K562 (cell line): ENCODE results near the gene SLC30A1. TPM values are rescaled to one million over a fixed set of nuclear protein-coding genes. Genes with fewer than 3 reads are reported as not detected.

Experiments
- BRF1 ChIP-seq: IDR thresholded peaks from 3 replicates; pipeline ENCODE4 v1.6.1; 2011; ENCODE audit warnings: borderline replicate concordance, mild to moderate bottlenecking; ENCODE audit not compliant: insufficient read length; ENCODE audit errors: extremely low read depth
- CREM ChIP-seq: IDR thresholded peaks from 2 replicates; pipeline ENCODE4 v1.6.1; 2014; ENCODE audit warnings: antibody characterized with exemption, low read depth
- GATAD2B ChIP-seq: fragments of 450-650 bp; IDR thresholded peaks from 2 replicates; pipeline ENCODE4 v1.6.1; 2017; ENCODE audit warnings: mild to moderate bottlenecking, borderline replicate concordance
- HEY1 ChIP-seq: fragments of 250-450 bp; sonication (Bioruptor Pico); IDR thresholded peaks from 2 replicates; pipeline ENCODE4 v1.5.0; 2020; ENCODE audit warnings: mild to moderate bottlenecking, moderate library complexity, borderline replicate concordance
- KAT2B ChIP-seq: IDR thresholded peaks from one replicate; pipeline ENCODE4 v1.6.1; 2012; ENCODE audit warnings: low read depth, mild to moderate bottlenecking, control low read depth, inconsistent platforms, low read length, moderate library complexity
- KLF13 ChIP-seq: fragments of 450-650 bp; IDR thresholded peaks from 2 replicates; pipeline ENCODE4 v1.6.1; 2016; ENCODE audit warnings: missing genetic modification characterization, low read depth, mild to moderate bottlenecking, missing compliant biosample characterization, moderate library complexity, borderline replicate concordance
- MYC ChIP-seq, 2 experiments: fragments of 250-450 bp in 1 of 2; sonication (Bioruptor Pico) in 1 of 2; IDR thresholded peaks; 2 replicates each; pipeline versions ENCODE4 v1.5.1 to v1.6.1; 2012 to 2021; ENCODE audit warnings: low read depth in 2 of 2, borderline replicate concordance in 1 of 2, improper control_type of control experiment in 1 of 2, low read length in 1 of 2, mild to moderate bottlenecking in 1 of 2, moderate library complexity in 1 of 2
- NCOA4 ChIP-seq: fragments of 450-650 bp; IDR thresholded peaks from 2 replicates; pipeline ENCODE4 v1.6.1; 2018; ENCODE audit warnings: mild to moderate bottlenecking; ENCODE audit not compliant: partially characterized antibody
- NR2C1 ChIP-seq, 2 experiments: fragments of 450-650 bp; IDR thresholded peaks; 2 replicates each; pipeline ENCODE4 v1.6.1; 2017; ENCODE audit warnings: mild to moderate bottlenecking in 2 of 2, antibody characterized with exemption in 1 of 2, inconsistent platforms in 1 of 2, missing compliant biosample characterization in 1 of 2, missing genetic modification characterization in 1 of 2
- PHF20 ChIP-seq: fragments of 450-650 bp; IDR thresholded peaks from 2 replicates; pipeline ENCODE4 v1.6.1; 2018; ENCODE audit not compliant: partially characterized antibody
- POLR2A ChIP-seq: fragments of 450-650 bp; conservative IDR thresholded peaks from 2 replicates; pipeline ENCODE4 v1.6.1; 2016
- RCOR1 ChIP-seq, 2 experiments: IDR thresholded peaks; 2 replicates each; pipeline ENCODE4 v1.6.1; 2012; ENCODE audit warnings: low read depth in 2 of 2, low read length in 2 of 2, borderline replicate concordance in 1 of 2, improper control_type of control experiment in 1 of 2
- RUNX1 ChIP-seq: sonication (generic); IDR thresholded peaks from 2 replicates; pipeline ENCODE4 v1.6.1; 2016; ENCODE audit warnings: antibody characterized with exemption, low read depth
- SETDB1 ChIP-seq: IDR thresholded peaks from one replicate; pipeline ENCODE4 v1.6.1; 2012; ENCODE audit warnings: low read length, control low read depth, inconsistent platforms
- SMAD3 ChIP-seq: fragments of 450-650 bp; formaldehyde crosslinking; conservative IDR thresholded peaks from 2 replicates; pipeline ENCODE4 v1.4.0; 2020; ENCODE audit warnings: mild to moderate bottlenecking
- XRCC5 ChIP-seq: fragments of 200-400 bp; formaldehyde crosslinking; IDR thresholded peaks from 2 replicates; pipeline ENCODE4 v1.6.1; 2017; ENCODE audit warnings: low read depth, mild to moderate bottlenecking, low read length
- ZFP1 ChIP-seq: fragments of 450-650 bp; formaldehyde crosslinking; IDR thresholded peaks from 2 replicates; pipeline ENCODE4 v1.4.0; 2020; ENCODE audit warnings: mild to moderate bottlenecking, mixed read lengths
- ZNF174 ChIP-seq: fragments of 250-450 bp; sonication (Bioruptor Pico); IDR thresholded peaks from 2 replicates; pipeline ENCODE4 v1.4.0; 2020; ENCODE audit warnings: mild to moderate bottlenecking
- ZNF224 ChIP-seq: sonication (generic); formaldehyde crosslinking; IDR thresholded peaks from 2 replicates; pipeline ENCODE4 v1.8.0; 2022; ENCODE audit warnings: mild to moderate bottlenecking, missing genetic modification reagents
- ZNF436 ChIP-seq: fragments of 250-450, 450-650 bp; sonication (Bioruptor Pico); formaldehyde crosslinking; IDR thresholded peaks from 2 replicates; pipeline ENCODE4 v1.7.0; 2020; ENCODE audit warnings: mild to moderate bottlenecking
- ZNF445 ChIP-seq: fragments of 250-450 bp; sonication (Bioruptor Pico); IDR thresholded peaks from 2 replicates; pipeline ENCODE4 v1.4.0; 2020; ENCODE audit warnings: low read depth, mild to moderate bottlenecking, moderate library complexity
- ZNF589 ChIP-seq: fragments of 200-800 bp; sonication (Bioruptor generic); IDR thresholded peaks from 2 replicates; pipeline ENCODE4 v1.6.1; 2016; ENCODE audit warnings: low read depth, missing genetic modification characterization, missing compliant biosample characterization
- polyA plus RNA-seq, 8 experiments: library from polyadenylated mRNA; depleted of rRNA in 4 of 8; stranded (reverse) in 5 of 8; unstranded in 3 of 8; fragments of >200 nt; fragmentation: Nextera tagmentation in 2 of 8; fragmentation: Illumina TruSeq in 1 of 8; extraction: Ambion mirVana in 2 of 8; extraction: Trizol in 1 of 8; gene quantifications; 2 replicates each; pipeline versions ENCODE4 v1.2.1 to v1.2.3, GENCODE V29; 2011 to 2014; ENCODE audit warnings: inconsistent platforms in 1 of 8, missing spikeins in 1 of 8
- total RNA-seq, 7 experiments: library from RNA; depleted of rRNA in 6 of 7; stranded (reverse); fragments of >200 nt in 6 of 7; fragmentation: Illumina TruSeq in 2 of 7; extraction: Trizol in 2 of 7; gene quantifications; 2 replicates each; pipeline versions ENCODE4 v1.2.1 to v1.2.3, GENCODE V29; 2011 to 2021; ENCODE audit warnings: low replicate concordance in 1 of 7
- TF ChIP-seq, protein P1 (sequence below): fragments of 450-650 bp; IDR thresholded peaks from 2 replicates; pipeline ENCODE4 v1.6.1; 2016
- TF ChIP-seq, protein P2 (sequence below): sonication (generic); formaldehyde crosslinking; IDR thresholded peaks from 2 replicates; pipeline ENCODE4 v1.8.1; 2023; ENCODE audit warnings: mild to moderate bottlenecking, missing genetic modification reagents

The SLC30A1 gene
- total and polyA plus RNA-seq, 9 of the 15 experiments (the other 6 are each of a cell fraction or from before 2014, with no cell fraction given), result 4.1 to 14.4 (median 6.6) TPM

DNA sequence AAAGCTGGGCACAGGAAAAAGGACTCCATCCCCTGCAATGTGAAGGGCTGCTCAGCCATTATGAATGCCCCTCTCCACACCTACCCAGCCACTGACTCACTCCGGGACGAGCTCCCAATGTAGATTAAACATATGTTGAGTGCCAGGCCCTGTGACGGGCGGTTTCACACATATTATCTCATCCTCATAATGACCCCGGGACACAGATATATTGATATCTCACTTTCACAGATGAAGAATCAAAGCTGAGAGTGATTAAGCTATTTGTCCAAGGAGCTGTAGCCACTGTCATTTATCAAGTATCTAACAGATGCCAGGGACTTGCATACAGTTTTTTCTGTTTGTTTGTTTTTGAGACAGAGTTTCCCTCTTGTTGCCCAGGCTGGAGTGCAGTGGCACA, 35.0 kb upstream of the SLC30A1 start (continued):
- no peak for TF ChIP-seq ZFP1 (CRISPR knock-in tag)
- no peak for TF ChIP-seq BRF1
- TF ChIP-seq RUNX1, result no peak
- TF ChIP-seq MYC (IDR thresholded peaks at IDR 0.05; ENCODE audit: low read depth, low read length), result no peak
- TF ChIP-seq MYC (CRISPR knock-in tag; IDR thresholded peaks at IDR 0.05; ENCODE audit: borderline replicate concordance, low read depth), result no peak
- no peak for TF ChIP-seq ZNF436 (CRISPR knock-in tag)
- TF ChIP-seq POLR2A, result no peak
- TF ChIP-seq GATAD2B, result peak; percentile 77; the same call in 1 of the 2 replicates
- TF ChIP-seq HEY1 (CRISPR knock-in tag), result no peak
- no peak for TF ChIP-seq ZNF174
- TF ChIP-seq KLF13 (tag), result no peak
- TF ChIP-seq PHF20, result no peak
- TF ChIP-seq ZNF445 (CRISPR knock-in tag), result no peak
- TF ChIP-seq, protein P1, sequence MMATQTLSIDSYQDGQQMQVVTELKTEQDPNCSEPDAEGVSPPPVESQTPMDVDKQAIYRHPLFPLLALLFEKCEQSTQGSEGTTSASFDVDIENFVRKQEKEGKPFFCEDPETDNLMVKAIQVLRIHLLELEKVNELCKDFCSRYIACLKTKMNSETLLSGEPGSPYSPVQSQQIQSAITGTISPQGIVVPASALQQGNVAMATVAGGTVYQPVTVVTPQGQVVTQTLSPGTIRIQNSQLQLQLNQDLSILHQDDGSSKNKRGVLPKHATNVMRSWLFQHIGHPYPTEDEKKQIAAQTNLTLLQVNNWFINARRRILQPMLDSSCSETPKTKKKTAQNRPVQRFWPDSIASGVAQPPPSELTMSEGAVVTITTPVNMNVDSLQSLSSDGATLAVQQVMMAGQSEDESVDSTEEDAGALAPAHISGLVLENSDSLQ, result peak; percentile 83
- no peak for TF ChIP-seq ZNF589 (CRISPR knock-in tag)
- no peak for TF ChIP-seq KAT2B
- TF ChIP-seq CREM, result peak; percentile 34; the same call in 1 of the 2 replicates
- no peak for TF ChIP-seq ZNF224 (CRISPR knock-in tag)
- no peak for TF ChIP-seq SMAD3 (CRISPR knock-in tag)
- TF ChIP-seq NCOA4, result no peak
- TF ChIP-seq, protein P2, sequence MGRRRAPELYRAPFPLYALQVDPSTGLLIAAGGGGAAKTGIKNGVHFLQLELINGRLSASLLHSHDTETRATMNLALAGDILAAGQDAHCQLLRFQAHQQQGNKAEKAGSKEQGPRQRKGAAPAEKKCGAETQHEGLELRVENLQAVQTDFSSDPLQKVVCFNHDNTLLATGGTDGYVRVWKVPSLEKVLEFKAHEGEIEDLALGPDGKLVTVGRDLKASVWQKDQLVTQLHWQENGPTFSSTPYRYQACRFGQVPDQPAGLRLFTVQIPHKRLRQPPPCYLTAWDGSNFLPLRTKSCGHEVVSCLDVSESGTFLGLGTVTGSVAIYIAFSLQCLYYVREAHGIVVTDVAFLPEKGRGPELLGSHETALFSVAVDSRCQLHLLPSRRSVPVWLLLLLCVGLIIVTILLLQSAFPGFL (CRISPR knock-in tag), result no peak
- no peak for TF ChIP-seq SETDB1
- no peak for TF ChIP-seq NR2C1 (IDR thresholded peaks at IDR 0.05)
- TF ChIP-seq NR2C1 (tag; IDR thresholded peaks at IDR 0.05), result peak; percentile 57
- no peak for TF ChIP-seq XRCC5
- TF ChIP-seq RCOR1 (IDR thresholded peaks at IDR 0.05; ENCODE audit: borderline replicate concordance in 1 of 2, low read depth in 2 of 2, low read length in 2 of 2), result peak; percentile 93 to 99
